ENCODE data around the gene HELB. TPM values are rescaled to one million over a fixed set of nuclear protein-coding genes. Genes with fewer than 3 reads are reported as not detected.

The HELB gene
- total and polyA plus RNA-seq, 2 of the 8 experiments (the other 6 are each of a cell fraction or from before 2014, with no cell fraction given): 1.8 to 7.6 TPM

DNA sequence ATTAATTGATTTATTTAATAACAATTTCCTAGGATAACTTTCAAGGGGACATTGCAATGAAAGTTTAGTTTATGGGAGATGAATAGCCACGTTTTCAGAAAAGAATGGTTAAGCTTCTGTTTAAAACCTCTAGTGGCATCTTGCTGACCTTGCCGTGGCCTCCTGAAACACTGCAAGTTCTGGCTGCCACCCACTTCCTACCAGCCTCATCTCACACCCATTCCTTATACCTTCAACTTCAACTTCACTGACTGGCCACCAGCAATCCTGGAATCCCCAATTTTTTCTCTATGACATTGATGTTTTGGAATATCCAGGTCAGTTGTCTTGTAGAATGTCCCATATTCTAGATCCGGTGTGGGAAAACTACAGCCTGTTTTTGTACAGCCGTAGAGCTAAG lies 5.2 kb upstream of the HELB start:
- Histone ChIP-seq H2AK5ac (ENCODE audit: low read depth, low read length) (no peak overlapping the region), H3K9me3 (ENCODE audit: insufficient read depth in 2 of 2, low read depth in 1 of 2, low read length in 1 of 2) (no peaks in the 10 kb centered on the region), H3K79me1 (ENCODE audit: low read depth, low read length) (no peaks in the 10 kb centered on the region), H3K23ac (ENCODE audit: insufficient read length) (no peak overlapping the region), H3K27ac (ENCODE audit: low read depth, low read length) (no peak overlapping the region), H3K4me3 (ENCODE audit: extremely low read depth in 1 of 4, insufficient read depth in 2 of 4, low read depth in 3 of 4, low read length in 4 of 4) (no peak overlapping the region), H3K4me1 (replicated peaks in 1 of 4; ENCODE audit: control insufficient read depth in 3 of 4, insufficient read depth in 4 of 4, low read length in 3 of 4) (peaks cover 0 to 3% (median 0%) of the 10 kb centered on the region in 4 experiments; a peak in 2 of 7 replicates), H3K36me3 (ENCODE audit: control insufficient read depth in 2 of 4, insufficient read depth in 4 of 4, low read length in 3 of 4) (no peaks in the 10 kb centered on the region), H3K14ac (ENCODE audit: insufficient read length) (no peak overlapping the region), H3K4me2 (ENCODE audit: insufficient read depth in 1 of 2, low read depth in 2 of 2, low read length in 2 of 2) (no peak overlapping the region), H3K18ac (ENCODE audit: extremely low read depth, low read length) (no peak overlapping the region), H2BK12ac (ENCODE audit: low read depth, low read length) (no peak overlapping the region), H2BK5ac (ENCODE audit: low read depth, low read length) (no peak overlapping the region), H2BK120ac (replicated peaks; ENCODE audit: low read depth, low read length) (no peak overlapping the region), H3K27me3 (replicated peaks in 1 of 4; ENCODE audit: control insufficient read depth in 3 of 4, extremely low read depth in 1 of 4, insufficient read depth in 3 of 4, low read length in 3 of 4) (no peaks in the 10 kb centered on the region), H3K9ac (replicated peaks in 1 of 4; ENCODE audit: extremely low read depth in 1 of 4, low read depth in 3 of 4, low read length in 3 of 4) (no peak overlapping the region), H4K20me1 (replicated peaks in 1 of 2; ENCODE audit: control insufficient read depth in 1 of 2, insufficient read depth in 2 of 2, low read length in 2 of 2) (no peaks in the 10 kb centered on the region), H4K8ac (ENCODE audit: extremely low read depth, insufficient read depth, low read length) (no peak overlapping the region), H2BK20ac (ENCODE audit: low read length) (no peak overlapping the region), H3K79me2 (ENCODE audit: control insufficient read depth in 1 of 2, insufficient read depth in 2 of 2, low read length in 2 of 2) (no peaks in the 10 kb centered on the region), H3K4ac (replicated peaks; ENCODE audit: insufficient read length, low read depth, low read length) (no peak overlapping the region), H3K56ac (replicated peaks; ENCODE audit: insufficient read length, low read depth, low read length) (no peak overlapping the region), H4K91ac (replicated peaks; ENCODE audit: insufficient read length, low read length) (no peak overlapping the region), H4K5ac (ENCODE audit: insufficient read length, low read depth, low read length) (no peak overlapping the region), H3K23me2 (ENCODE audit: low read depth, low read length) (no peaks in the 10 kb centered on the region), H2AFZ (ENCODE audit: low read length) (no peak overlapping the region), H2BK15ac (ENCODE audit: low read length) (no peak overlapping the region)
- TF ChIP-seq CTBP2 (IDR thresholded peaks at IDR 0.05; ENCODE audit: borderline replicate concordance, insufficient read depth, insufficient read length, low read length) (no peak), POLR2AphosphoS5 (IDR thresholded peaks at IDR 0.05; ENCODE audit: low read depth, low read length) (no peak), NRF1 (IDR thresholded peaks at IDR 0.05; ENCODE audit: low read depth, low read length) (no peak), YY1 (IDR thresholded peaks at IDR 0.05; ENCODE audit: low read depth, low read length) (no peak), MAFK (IDR thresholded peaks at IDR 0.05; ENCODE audit: low read depth, low read length) (no peak), KDM4A (IDR thresholded peaks at IDR 0.05; ENCODE audit: low read depth, low read length, severe bottlenecking) (no peak), USF2 (IDR thresholded peaks at IDR 0.05; ENCODE audit: low read length) (no peak), RFX5 (IDR thresholded peaks at IDR 0.05; ENCODE audit: borderline replicate concordance, low read depth, low read length) (no peak), EGR1 (IDR thresholded peaks at IDR 0.05; ENCODE audit: borderline replicate concordance, low read depth, low read length) (no peak)
- ChIA-PET CTCF (ENCODE audit: partially characterized antibody) (no interaction called here), POLR2A (ENCODE audit: partially characterized antibody) (no interaction called here)
- WGBS, 2 experiments (ENCODE audit: extremely low coverage in 1 of 2, insufficient coverage in 1 of 2, insufficient read length in 1 of 2, insufficient replicate concordance in 2 of 2, low coverage in 1 of 2, low lambda C conversion rate in 2 of 2, missing lambda C conversion rate in 1 of 2): 74% methylated on average over 4 of the region's 4 CpGs; no CpG with 5 or more reads in 1 of the 2 experiments
- DNase-seq (ENCODE audit: low read depth in 1 of 2, low spot score in 2 of 2) (no peak), FAIRE-seq (no peak)
